Stimulated activated CD4-positive, alpha-beta T cell treated with anti-CD3 and anti-CD28 coated beads, Interleukin-1b, Interleukin-23, amount 100 ng/mL, for 24 hours (primary cell): ENCODE results near the gene TOP3A.
A peak's percentile ranks its signal among the peaks of the same experiment; 100 is the strongest.

Experiments
- DNase-seq, 4 experiments: peaks; one replicate each; pipeline ENCODE4 v3.0.0-alpha.2; 2020; ENCODE audit warnings: low read depth in 4 of 4, low spot score in 1 of 4

TOP3A gene

DNA sequence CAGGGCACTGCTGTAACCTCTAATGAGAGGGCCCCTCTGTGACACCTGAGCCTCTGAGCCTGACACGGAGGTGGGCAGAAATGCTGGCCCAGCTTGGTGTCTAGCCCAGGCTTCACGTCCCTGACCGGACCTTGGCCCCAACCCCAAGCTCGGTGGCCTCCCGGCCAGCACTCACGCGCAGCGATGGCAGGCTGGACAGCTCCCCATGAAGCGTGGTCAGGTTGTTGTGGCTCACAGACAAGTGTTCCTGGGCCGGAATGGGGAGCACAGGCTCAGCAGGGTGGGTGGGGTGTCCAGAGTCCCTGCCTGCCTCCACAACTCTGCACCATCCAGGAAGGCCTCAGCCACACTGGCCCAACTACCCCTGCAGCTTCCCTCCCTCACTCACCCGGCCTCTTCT is 58.4 kb downstream of the TOP3A start:
- no peak for DNase-seq

DNA sequence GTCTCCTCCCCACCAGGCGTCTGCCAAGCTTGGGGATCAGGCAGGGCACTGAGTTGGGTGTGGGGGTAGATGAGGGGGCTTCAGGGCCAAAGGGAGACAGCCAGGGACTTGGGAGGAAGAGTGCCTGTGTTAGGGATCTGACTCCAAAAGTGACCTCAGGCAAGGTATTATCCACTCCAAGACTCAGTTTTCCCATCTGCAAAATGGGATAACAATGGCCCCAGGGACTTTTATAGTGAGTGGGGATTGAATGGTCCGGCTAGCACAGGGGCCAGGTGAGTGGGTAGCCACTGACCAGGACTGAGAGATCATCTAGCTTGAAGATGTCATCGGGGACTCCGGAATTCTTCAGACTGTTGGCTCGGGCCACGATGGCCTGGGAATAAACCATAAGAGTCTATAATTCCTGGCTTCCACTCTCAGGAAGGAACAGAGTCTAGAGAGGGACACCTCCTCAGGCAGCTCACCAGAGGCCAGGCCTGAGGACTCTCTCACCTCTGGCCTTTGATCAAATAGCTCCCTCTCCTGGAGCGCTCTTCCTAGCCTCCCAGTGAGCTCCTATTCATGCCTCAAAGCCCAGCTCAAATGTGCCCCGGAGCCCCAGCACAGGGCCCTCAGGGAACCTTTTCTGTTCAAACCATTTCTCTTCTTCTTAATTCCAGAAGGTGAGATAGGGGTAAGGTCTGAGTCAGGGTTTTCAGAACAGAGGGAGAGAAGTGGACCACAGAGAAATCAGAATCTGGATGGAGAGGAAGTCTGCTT is 59.7 kb downstream of the TOP3A start:
- DNase-seq: no peak

DNA sequence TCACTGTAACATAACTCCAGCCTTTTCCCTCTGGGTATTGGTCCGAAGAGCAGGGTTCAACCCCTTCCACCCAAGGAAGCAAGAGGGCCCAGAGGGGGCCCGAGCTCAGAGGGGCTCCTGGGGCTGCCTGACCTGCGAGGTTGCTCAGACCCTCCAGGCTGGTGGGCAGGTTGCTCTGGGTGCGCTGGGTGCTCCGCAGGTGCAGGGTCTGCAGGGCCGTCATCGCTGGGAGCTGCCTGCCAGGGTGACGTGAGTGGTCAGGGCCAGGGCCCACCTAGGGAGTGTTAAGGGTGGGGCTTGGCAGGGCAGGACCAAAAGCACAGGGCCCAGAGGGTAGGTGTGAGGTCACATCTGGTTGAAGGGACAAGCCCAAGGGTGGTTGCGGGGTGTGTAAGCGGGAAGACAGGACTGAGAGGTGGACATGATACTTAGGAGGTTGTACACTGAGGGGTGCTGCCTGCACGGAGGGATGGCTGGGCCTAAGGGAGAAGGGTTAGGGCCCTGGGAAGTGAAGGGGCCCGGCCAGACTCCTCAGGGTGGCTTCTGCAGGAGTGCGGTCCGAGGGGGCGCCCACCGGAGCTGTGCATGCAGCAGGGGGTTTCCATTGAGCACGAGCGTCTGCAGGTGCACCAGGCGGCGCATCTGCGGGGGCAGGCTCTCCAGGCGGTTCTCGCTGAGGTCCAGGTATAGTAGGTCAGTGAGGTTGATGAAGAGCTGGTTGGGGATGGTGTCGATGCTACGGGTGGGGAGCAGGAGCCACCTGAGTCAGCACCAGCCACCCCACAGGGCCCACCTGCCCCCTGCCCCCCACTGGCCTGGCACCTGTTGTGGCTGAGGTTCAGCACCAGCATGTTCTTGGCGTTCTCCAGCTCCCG is 60.6 kb downstream of the TOP3A start:
- DNase-seq: no peak

DNA sequence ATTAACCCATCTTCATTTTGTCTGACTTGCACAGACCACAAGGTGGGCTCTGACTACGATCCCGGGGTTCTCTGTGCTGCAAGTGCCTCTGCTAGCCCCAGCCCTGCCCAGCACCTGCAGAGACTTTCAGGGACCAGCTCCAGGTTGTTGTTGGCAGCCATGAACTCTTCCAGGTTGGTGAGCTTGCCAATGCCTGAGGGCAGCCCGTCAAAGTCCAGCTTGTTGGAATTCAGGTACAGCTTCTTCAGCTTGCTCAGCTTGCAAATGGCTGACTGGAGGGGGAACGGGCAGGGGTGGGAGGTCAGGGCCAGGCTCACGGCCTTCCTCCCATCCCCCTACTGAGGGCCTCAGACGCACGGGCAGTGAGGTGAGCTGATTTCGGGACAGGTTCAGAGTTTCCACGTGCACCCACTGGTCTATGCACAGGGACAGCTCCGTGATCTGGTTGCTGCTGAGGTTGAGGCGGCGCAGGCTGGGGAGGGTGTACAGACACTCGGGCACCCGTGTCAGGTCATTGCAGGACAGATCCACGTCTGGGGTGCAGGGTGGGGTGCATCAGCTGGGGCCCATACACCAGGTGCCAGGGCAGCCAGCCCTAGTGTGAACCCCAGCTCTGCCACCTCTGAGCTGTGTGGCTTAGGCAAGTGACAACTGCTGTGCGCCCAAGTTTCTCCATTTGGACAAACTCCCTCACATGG is 61.5 kb downstream of the TOP3A start:
- DNase-seq: no peak

DNA sequence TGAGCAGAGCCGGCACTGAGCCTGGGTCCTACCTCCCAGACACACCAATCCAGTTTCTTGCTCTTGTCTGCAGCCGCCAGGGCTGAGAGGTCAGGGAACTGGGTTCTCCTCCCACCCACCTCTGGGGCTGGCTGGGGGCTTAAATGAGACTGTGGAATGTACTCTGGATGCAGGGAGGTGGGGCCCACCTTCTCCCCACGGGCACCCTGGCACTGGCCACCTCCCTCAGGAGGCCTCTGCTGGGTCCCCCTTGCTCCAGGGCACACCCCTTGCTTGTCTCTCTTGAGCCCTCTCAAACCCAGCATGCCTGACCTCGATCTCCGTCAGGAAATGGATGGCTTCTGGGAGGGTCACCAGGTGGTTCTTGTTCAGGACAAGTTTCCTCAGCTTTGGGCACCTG is 62.6 kb downstream of the TOP3A start:
- DNase-seq: no peak

DNA sequence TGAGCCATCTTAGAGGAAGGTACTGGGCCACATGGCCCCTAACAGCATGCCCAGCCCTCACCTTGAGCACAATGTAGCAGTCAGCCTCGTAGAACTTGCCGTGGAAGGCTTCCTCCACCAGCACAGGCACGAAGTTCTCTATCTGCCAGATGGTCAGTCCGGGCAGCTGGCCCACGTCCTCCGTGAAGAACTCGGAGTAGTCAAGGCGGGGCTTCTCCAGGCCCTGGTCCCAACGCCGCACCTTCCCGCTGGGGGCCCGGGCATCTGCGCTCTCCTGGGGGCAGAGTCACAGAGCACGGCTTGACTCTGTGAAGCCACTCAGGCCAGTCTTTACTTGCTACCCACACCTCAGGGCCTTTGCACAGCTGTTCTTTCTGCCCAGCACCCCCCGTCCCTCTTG is 63.6 kb downstream of the TOP3A start:
- DNase-seq: no peak

DNA sequence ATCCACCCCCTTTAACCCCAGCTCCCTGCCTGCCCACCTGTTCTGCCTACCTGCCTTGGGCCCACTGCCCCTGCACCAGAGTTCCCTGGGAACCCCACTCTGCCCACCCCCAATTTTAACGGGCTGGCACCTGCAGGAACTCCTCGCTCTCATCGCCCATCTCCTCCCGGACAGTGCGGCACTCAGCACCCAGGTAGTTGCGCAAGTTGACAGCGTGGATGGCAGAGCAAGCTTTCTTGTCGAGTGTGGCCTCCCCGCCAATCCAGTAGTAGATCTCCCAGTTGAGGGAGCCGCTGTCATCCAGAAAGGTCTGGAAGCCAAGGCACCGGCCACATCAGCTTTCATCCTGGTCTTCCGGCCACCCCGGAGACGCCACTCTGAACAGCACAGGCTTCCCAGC is 64.1 kb downstream of the TOP3A start:
- DNase-seq: no peak

DNA sequence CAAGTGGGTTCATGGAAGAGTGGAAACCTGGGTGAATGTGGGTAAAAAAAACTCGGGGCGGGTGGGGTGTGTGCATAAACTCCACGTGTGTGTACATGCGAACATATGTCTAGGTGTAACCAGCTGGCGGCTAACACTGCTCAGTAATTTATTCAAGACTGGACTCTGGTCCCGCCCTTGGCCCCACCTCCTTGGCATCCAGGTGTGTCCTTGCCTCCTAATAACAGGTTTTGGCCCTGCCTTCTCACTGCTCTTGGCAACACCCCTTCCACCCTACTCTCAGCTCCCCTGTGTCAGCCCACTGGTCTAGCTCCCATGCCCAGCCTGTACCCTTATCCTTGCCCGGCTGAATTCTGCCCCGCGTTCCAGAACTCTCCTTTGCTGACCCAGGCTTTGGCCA is 64.5 kb downstream of the TOP3A start:
- no peak for DNase-seq

DNA sequence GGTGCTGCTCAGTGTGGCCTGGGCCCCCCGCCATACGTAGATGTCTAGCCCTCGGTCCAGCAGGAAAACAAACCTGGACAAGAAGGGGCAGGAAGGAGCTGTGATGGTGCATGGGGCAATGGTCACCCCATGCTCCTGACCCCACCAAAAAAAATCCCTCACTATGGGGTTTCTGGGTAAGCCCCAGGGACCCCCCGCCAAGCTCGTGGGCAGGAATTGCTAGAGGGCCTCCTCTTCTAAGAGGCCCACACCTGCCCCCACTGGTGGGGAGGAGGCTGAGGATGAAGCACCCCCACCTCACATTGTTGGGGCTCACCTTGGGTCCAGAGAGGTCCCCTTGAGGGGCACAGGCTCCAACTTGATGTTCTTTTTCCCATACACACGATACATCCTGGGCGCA is 66.0 kb downstream of the TOP3A start:
- no peak for DNase-seq

DNA sequence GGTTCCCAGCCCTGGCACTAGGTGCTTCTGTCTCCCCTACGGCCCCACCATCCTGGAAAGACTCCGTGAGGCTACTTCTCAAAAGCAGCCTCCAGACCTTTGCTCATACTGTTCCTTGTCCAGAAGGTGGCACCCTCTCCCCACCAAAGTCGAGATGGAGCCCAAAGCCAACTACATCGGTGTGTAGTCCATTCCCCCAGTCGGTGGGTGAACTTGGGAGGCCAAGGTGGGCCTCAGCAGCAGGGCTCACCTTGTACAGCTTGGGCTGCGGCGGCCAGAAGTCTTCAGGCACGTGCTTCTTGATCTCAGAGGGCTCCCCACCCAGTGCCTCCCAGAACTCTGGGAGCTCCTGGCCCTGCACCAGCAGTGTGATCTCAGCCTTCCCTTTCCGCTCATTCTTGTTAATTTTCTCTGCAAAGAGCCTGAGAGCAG is 66.5 kb downstream of the TOP3A start:
- peak in 3 of 4 experiments; percentile 29 to 49 (median 43) for DNase-seq

DNA sequence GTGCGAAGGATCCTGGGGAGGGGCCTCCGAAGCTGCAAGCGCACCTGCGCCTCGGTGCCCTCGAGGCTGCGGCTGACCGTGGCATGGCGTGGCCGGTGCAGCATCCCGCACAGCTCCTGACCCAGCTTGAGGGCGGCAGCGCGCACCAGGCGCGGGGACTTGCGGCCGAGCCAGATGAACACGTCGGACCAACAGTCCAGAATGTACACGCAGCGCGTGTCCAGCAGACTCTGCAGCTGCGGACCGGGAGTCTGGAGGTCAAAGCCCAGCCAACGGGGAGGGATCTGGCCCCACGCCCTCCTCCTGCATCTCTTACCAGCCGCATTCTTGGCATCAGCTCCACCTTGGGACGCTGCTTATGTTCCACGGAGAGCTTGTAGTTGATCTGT is 67.2 kb downstream of the TOP3A start:
- DNase-seq: no peak

DNA sequence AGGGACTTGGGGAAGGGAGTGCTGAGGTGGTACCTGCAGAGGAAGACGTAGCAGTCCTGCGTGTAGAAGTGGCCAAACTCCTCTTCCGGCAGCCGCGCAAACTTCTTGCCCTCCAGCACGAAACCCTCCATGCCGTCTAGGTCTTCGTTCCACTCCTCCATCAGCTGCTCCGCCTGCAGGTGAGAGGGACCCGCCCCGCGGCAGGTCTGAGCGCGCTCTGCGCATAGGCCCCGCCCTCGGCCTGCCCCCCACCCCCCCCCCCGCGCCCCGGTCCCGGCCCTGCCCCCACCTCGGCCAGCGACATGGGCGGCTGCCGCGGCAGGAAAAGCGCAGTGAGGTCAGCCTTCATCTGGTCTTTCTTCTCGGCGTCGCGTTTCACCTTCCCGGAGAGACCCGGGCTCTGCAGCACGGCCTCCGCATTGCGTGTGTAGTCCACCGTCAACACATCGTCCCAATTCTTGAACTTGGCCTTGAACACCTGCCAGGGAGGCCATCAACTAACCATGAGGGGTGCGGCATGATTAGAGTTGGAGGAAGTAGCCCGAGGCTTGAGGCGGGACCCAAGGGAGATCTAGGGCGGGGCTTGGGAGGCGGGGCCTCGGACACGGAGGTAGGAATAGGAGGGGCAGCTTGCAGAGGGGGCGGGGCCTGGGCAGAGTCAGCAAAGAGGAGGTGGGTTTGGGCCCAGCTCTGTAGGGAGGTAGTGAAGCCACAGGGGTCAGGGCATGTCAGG is 67.7 kb downstream of the TOP3A start:
- DNase-seq: peak in 1 of 4 experiments; percentile 41

DNA sequence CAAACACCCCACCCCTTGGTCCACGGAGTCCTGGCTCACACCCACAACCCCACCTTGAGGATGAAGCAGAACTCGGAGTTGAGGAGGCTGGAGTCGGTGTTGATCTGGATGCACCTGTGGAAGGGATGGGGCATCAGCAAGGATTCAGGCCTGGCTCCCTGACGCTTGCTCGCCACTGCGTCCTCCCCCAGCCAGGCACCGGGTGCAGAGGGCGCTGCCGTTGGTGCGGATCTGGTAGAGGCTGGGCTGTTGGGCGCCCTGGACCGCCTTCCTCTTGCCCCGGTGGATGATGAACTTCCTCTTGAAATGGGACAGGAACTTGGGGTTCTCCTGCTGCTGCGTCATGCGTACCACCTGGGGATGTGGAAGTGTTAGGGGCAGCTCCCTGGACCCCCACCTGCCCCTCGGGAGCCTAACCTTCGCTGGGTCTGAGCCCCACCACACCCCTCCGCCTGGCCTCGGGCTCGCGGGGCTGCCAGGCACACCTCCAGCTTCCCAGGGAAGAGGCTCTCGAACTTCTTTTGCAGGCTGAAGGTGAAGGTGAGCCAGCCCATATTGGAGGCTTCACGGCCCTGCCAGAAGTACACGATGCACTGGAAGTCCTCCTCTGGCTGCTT is 68.6 kb downstream of the TOP3A start:
- DNase-seq: no peak

DNA sequence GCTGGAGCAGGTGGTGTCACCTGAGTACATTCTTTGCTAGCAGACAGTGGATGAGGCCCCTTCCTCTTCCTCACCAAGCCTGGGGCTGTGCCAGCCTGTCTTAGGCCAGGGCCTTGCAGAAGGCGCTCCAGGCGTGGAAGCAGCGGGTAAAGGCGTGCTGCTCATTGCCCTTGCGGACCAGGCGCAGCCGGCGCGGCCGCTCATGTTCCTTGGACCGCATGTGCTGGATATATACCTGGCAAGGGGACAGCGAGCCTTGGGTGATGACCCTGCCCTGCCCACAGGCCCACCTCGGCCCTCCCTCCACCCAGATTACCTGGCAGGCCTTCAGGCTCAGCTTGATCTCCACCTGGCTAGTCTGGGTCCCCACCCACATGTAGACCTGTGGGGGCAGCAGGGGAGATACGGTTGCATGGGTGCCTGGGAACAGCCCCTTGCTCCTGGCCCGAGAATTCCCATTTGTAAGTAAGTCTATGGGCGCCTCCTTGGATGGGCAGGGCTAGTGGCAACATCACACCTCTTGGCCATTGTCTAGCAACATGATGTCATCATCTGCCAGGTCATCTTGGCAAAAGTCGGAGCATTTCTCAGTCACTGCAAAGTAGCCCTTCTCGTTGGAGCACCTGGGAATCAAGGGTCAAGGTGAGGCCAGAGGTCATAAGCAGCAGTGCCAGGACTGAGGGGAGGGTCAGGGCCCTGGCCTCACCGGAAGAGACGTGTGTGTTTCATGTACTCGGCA is 69.6 kb downstream of the TOP3A start:
- no peak for DNase-seq

DNA sequence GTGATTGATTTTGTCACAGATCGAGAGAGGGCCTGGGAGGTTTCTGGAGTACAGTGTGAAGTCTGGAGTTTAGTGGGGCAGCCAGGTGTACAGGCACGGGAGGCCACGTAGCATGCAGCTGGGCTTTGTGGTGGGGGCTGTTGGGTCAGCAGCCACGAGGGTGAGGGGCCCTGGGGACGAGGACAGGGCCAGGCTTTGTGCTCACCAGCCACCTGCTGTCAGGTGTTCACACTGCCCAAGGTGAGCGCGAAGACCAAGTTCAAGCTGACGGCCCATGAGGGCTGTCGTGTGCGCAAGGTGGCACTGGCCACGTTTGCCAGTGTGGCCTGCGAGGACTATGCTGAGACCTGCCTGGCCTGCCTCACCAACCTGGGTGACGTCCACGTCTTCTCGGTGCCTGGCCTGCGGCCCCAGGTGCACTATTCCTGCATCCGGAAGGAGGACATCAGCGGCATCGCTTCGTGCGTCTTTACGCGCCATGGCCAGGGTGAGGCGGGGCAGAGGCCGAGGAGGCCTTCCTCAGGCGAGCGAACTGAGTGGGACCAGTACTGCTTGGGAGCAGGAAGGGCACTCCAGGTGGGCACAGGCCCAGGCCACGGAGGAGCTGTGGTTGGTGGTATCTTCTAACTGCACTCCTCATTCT is 73.4 kb downstream of the TOP3A start:
- no peak for DNase-seq

DNA sequence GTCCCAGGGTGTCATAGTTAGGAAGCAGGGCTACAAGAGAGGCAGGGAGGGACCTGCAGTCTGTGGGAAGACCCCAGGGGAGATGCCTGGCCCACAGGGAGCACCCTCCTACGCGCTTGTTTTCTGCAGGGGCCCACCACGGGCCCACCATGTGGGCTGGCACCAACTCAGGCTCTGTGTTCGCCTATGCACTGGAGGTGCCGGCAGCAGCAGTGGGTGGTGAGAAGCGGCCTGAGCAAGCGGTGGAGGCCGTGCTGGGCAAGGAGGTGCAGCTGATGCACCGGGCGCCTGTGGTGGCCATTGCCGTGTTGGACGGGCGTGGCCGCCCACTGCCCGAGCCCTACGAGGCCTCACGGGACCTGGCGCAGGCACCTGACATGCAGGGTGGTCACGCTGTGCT is 74.3 kb downstream of the TOP3A start:
- DNase-seq: no peak

DNA sequence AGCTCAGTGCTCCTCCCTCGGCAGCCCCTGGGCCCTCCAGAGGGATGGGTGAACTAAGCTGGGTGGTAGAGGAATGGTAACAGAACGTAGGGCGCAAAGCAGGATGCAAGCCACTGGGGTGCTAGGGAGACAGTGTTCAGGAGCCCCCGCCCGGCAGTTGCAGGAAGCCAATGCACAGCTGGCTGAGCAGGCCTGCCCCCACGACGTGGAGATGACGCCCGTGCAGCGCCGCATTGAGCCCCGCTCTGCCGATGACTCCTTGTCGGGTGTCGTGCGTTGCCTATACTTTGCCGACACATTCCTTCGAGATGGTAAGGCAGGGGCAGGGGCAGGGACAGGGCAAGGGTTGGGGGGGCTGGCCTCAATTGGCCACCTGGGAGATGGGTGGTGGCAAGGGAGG is 76.5 kb downstream of the TOP3A start:
- no peak for DNase-seq

DNA sequence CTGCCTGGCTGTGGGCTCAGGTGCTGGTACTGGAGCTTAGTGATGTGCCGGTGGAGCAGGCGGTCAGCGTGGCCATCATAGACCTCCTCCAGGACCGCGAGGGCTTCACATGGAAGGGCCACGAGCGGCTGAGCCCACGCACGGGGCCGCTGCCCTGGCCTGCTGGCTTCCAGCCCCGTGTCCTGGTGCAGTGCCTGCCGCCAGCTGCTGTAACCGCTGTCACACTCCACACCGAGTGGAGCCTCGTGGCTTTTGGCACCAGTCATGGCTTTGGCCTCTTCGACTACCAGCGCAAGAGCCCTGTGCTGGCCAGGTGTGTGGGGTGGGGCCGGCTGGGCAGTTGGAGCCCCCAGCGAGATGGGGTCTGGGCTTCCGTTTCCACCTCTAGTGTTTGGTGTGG is 77.3 kb downstream of the TOP3A start:
- DNase-seq: no peak

DNA sequence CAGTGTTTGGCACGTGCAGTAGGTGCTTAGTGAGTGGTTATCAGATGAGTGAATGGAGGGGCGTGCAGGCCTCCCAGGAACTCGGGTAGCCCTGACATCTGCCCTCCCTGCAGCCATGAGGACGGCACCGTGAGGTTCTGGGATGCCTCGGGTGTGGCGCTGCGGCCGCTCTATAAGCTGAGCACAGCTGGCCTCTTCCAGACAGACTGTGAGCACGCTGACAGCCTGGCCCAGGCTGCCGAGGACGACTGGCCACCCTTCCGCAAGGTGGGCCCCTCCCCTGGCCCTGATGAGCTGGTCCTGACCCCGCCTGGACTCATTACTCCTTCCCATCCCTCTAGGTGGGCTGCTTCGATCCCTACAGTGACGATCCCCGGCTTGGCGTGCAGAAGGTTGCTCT is 78.3 kb downstream of the TOP3A start:
- DNase-seq: no peak
